Right lobe of liver (tissue), 6 donors: ENCODE results near the gene STK16. TPM values are rescaled to one million over a fixed set of nuclear protein-coding genes. Genes with fewer than 3 reads are reported as not detected.
A peak's percentile ranks its signal among the peaks of the same experiment; 100 is the strongest.

Experiments used
- ATAC-seq, 4 donors: fragments of 200-7000 bp; cut with Tn5 transposase; one replicate each; pipeline ENCODE4 v1.9.1; 2020; ENCODE audit warnings: mild to moderate bottlenecking in 4 of 4, moderate library complexity in 4 of 4
- DNase-seq, 3 donors: peaks; one replicate each; pipeline ENCODE4 v3.0.0-alpha.2; 2020
- H3K27ac ChIP-seq, 3 donors: fragments of 200-600 bp; one replicate each; pipeline ENCODE4 v1.8.0; 2022
- H3K27me3 ChIP-seq, 2 donors: fragments of 200-600 bp; one replicate each; pipeline ENCODE4 v1.8.0; 2022
- H3K36me3 ChIP-seq, 4 donors: fragments of 200-600 bp; sonication (generic) in 1 of 4; one replicate each; pipeline versions ENCODE4 v1.5.1 to v1.8.0; 2017 to 2022; ENCODE audit warnings: control low read depth in 1 of 4
- H3K4me1 ChIP-seq, 4 donors: fragments of 200-600 bp; sonication (generic) in 1 of 4; one replicate each; pipeline versions ENCODE4 v1.5.1 to v1.8.0; 2017 to 2022; ENCODE audit warnings: control low read depth in 1 of 4
- H3K4me3 ChIP-seq, 3 donors: fragments of 200-600 bp; one replicate each; pipeline ENCODE4 v1.8.0; 2022
- H3K9me3 ChIP-seq, 4 donors: fragments of 200-600 bp; sonication (generic) in 1 of 4; one replicate each; pipeline versions ENCODE4 v1.5.1 to v1.8.0; 2017 to 2022; ENCODE audit warnings: control low read depth in 1 of 4
- POLR2A ChIP-seq: fragments of 450-650 bp; IDR thresholded peaks from one replicate; pipeline ENCODE4 v1.6.1; 2017; ENCODE audit warnings: antibody characterized with exemption, mild to moderate bottlenecking
- WGBS: methylation state at CpG from one replicate; pipeline ENCODE4 v1.1.6; 2018; ENCODE audit warnings: low coverage, low lambda C conversion rate; ENCODE audit not compliant: insufficient coverage; ENCODE audit errors: missing lambda C conversion rate; 5-methylcytosine and 5-hydroxymethylcytosine counted together
- intact Hi-C, 2 donors: fragments of 100-400 bp; cut with DNase I; formaldehyde crosslinking; loops; one replicate each; pipeline versions ENCODE4 v1.11.2 to v1.14.1; 2022
- total RNA-seq, 6 experiments: library from RNA; depleted of rRNA in 2 of 6; stranded (reverse); fragments of >200 nt in 2 of 6; fragmentation: NEBNext Ultra II Directional in 3 of 6; extraction: Animal tissue kit (Norgen Biotek cat#: 25700) in 3 of 6; gene quantifications; one replicate each; pipeline versions ENCODE4 v1.1.0 to v1.2.4, GENCODE V29; 2016 to 2023
- TF ChIP-seq, protein P1 (sequence below), 4 donors: fragments of 200-600 bp in 3 of 4; fragments of 450-650 bp in 1 of 4; IDR thresholded peaks; one replicate each; pipeline versions ENCODE4 v1.5.1 to v1.8.0; 2016 to 2022; ENCODE audit warnings: antibody characterized with exemption in 4 of 4, mild to moderate bottlenecking in 2 of 4
- donor health status: DM: no; HTN: yes; CAD: no.
- donor health status: DM: no; HTN: no; CAD: no.
- donor health status: DM: no; HTN: no; CAD: no.
- donor health status: DM: no; HTN: yes; CAD: no.
- donor health status: DM: no; HTN: yes; CAD: no.

STK16 gene
- total RNA-seq, 6 experiments from 2014 or later = 17.7 to 28.1 (median 21.9) TPM

- TF ChIP-seq, protein P1, sequence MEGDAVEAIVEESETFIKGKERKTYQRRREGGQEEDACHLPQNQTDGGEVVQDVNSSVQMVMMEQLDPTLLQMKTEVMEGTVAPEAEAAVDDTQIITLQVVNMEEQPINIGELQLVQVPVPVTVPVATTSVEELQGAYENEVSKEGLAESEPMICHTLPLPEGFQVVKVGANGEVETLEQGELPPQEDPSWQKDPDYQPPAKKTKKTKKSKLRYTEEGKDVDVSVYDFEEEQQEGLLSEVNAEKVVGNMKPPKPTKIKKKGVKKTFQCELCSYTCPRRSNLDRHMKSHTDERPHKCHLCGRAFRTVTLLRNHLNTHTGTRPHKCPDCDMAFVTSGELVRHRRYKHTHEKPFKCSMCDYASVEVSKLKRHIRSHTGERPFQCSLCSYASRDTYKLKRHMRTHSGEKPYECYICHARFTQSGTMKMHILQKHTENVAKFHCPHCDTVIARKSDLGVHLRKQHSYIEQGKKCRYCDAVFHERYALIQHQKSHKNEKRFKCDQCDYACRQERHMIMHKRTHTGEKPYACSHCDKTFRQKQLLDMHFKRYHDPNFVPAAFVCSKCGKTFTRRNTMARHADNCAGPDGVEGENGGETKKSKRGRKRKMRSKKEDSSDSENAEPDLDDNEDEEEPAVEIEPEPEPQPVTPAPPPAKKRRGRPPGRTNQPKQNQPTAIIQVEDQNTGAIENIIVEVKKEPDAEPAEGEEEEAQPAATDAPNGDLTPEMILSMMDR (IDR thresholded peaks at IDR 0.05) = no peak
- TF ChIP-seq POLR2A = no peak
- Histone ChIP-seq H3K4me1 (no peaks in the 10 kb centered on the region), H3K4me3 (no peak overlapping the region), H3K36me3 (no peaks in the 10 kb centered on the region), H3K27me3 (no peaks in the 10 kb centered on the region), H3K9me3 (no peaks in the 10 kb centered on the region), H3K27ac (no peak overlapping the region)
- intact Hi-C loops = no loop called here
- no peak for DNase-seq
- WGBS = 55% methylated on average over 4 of the region's 5 CpGs
- no peak for ATAC-seq
Measured at GRCh38 chr2:219261024-219261855, 16.0 kb downstream of the STK16 start.

GRCh38 chr2:219266232-219266631 is 21.0 kb downstream of the STK16 start:
- 100% methylated on average over 1 of the region's 5 CpGs for WGBS
- H3K9me3 ChIP-seq = no peaks in the 10 kb centered on the region
- no peak overlapping the region for H3K4me3 ChIP-seq
- H3K27me3 ChIP-seq = no peaks in the 10 kb centered on the region
- intact Hi-C loops = no loop called here
- ATAC-seq (no peak), DNase-seq (no peak)
- no peak for TF ChIP-seq POLR2A
- no peaks in the 10 kb centered on the region for H3K36me3 ChIP-seq
- no peak overlapping the region for H3K27ac ChIP-seq
- peaks cover 0 to 16% (median 7%) of the 10 kb centered on the region in 4 donors for H3K4me1 ChIP-seq

DNA sequence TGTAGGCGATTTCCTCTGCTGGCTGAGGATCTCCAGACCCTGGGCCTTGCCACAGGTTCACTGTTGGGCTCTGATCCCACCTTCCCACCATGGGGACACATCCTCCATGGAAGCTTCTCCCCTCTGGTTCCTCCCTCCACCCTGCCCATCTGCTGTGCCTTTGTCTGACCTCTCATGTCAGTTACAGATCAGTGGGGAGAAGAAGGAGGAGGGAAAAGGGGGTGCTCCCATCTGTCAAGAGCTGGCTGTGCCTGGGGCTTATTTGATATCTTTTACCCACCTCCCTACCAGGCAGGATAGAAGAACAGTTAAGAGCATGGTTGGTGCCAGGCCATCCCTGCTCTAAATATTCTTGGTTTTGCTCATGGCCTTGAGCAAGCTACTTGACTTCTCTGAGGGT is 21.6 kb downstream of the STK16 start:
- no peak for TF ChIP-seq POLR2A
- TF ChIP-seq, protein P1 (IDR thresholded peaks at IDR 0.05) = no peak
- WGBS = no CpG with 5 or more reads among the region's 1 CpG
- no peak overlapping the region for H3K4me3 ChIP-seq

DNA sequence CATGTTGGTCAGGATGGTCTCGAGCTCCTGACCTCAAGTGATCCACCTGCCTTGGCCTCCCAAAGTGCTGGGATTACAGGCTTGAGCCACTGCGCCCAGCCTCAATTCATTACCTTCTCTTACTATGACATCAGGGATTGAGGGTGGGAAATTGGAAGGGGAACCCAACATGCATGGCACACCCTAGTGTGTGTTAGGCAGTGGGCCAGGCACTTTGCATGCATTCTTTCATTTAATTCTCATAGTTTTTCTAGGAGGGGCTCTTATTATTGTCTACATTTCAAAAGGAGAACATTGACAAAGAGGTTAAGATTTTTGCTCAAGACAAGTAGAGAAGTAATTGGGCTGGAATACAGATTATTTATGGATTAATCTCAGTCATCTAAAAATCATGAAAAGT is 23.0 kb downstream of the STK16 start:
- WGBS = no CpG with 5 or more reads among the region's 2 CpGs
- Histone ChIP-seq H3K9me3 (no peaks in the 10 kb centered on the region), H3K4me3 (no peak overlapping the region), H3K27me3 (no peaks in the 10 kb centered on the region), H3K4me1 (peaks cover 0 to 16% (median 7%) of the 10 kb centered on the region in 4 donors), H3K27ac (no peak overlapping the region), H3K36me3 (no peaks in the 10 kb centered on the region)
- DNase-seq (no peak), ATAC-seq (no peak)
- intact Hi-C loops = no loop called here
- TF ChIP-seq POLR2A = no peak
- TF ChIP-seq, protein P1 (IDR thresholded peaks at IDR 0.05) = no peak

More for the DNA sequence above, 21.6 kb downstream of the STK16 start:
- Histone ChIP-seq H3K9me3 (no peaks in the 10 kb centered on the region), H3K27ac (no peak overlapping the region), H3K4me1 (peaks cover 0 to 16% (median 7%) of the 10 kb centered on the region in 4 donors), H3K36me3 (no peaks in the 10 kb centered on the region), H3K27me3 (no peaks in the 10 kb centered on the region)
- intact Hi-C loops = no loop called here
- peak in 1 of 3 donors; percentile 26 for DNase-seq
- no peak for ATAC-seq

GRCh38 chr2:219269362-219270054 is 24.2 kb downstream of the STK16 start:
- DNase-seq (peak; percentile 83 to 90 (median 89)), ATAC-seq (peak; percentile 91 to 95 (median 94))
- WGBS = 49% methylated on average over 8 of the region's 8 CpGs
- no peak overlapping the region for H3K4me3 ChIP-seq
- no peaks in the 10 kb centered on the region for H3K36me3 ChIP-seq
- peaks cover 0 to 16% (median 7%) of the 10 kb centered on the region in 4 donors for H3K4me1 ChIP-seq
- no peaks in the 10 kb centered on the region for H3K9me3 ChIP-seq
- no peaks in the 10 kb centered on the region for H3K27me3 ChIP-seq
- intact Hi-C loops = no loop called here
- TF ChIP-seq POLR2A = no peak
- TF ChIP-seq, protein P1 (IDR thresholded peaks at IDR 0.05) = no peak
- peak overlapping the region in 2 of 3 donors; percentile 15 to 55 for H3K27ac ChIP-seq
